Measurements from ENCODE around the gene ZNF697.
"Not testable (repeated sequence)": the region's sequence is repeated elsewhere in the genome, so short reads cannot be mapped to it uniquely, and the experiment has no call there.

The ZNF697 gene

DNA sequence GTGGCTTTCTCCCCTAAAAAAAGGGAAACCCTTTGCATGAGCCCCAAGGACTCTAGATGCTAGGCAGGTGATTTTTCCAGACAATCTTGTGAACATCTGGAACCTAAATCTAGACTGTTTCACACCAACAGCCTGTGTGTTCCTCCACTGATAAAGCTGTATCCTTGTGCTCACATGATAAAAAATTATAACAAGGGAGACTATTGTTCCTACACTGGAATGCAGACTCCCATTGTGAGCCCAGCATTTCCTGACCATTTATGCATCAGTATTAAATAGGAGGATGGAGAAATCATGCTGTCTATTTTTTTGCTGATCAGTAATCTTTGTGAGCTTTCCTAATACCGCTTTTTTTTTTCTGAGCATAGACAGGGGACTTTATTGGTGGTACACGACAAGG lies 52.5 kb downstream of the ZNF697 start:
- DNase-seq: no peak

DNA sequence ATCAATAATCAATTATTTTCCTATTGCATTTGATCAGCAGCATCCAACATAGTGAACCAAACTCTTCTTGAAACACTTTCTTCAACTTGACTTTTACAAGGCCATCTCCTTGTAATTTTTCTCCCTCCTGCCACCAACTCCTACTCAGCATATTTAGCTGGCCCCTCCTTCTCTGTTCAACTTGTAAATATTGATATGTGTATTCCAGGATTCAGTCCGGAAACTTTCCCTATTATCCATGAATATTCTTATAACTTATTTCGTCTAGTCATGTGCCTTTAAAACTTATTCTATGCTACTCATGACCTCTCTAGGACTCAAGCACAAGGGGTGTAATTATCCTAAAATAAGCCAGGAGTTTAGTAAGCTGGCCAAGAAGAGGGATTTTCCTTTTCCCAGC lies 52.9 kb downstream of the ZNF697 start:
- no peak for DNase-seq

DNA sequence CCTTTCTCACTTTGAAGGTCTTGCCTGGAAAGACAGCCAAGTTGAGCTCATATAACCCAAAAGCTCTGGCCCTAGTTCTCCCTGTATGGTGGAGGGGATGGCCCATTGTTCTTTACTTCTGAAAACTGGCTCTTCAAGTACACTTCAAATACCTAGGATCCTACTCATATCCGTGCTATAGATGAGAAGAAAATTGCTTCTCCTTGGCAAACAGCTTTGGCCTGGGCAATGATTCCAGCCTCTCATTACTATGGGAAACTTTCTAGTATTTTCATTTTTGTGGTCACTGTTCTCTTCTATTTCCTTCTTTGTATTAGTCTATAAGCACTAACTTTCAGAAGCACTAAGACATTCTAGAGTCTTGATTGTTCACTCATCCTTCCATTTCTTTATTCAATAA lies 53.7 kb downstream of the ZNF697 start:
- DNase-seq: no peak

DNA sequence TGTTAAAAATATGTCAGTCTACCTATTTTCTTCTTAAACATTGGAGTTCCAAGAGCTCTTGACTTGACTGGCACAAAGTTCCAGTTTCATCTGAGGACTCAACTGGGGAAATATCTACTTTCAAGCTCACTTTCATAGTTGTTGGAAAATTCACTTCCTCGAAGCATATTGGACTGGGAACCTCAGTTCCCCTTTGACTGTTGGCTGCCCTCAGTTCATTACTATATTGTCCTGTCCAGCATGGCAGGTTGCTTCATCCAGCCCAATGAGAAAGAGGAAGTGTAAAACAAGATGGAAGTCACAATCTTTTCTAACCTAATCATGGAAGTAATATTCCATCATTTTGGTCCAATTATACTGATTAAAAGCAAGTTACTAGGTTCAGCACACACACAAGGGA lies 54.3 kb downstream of the ZNF697 start:
- DNase-seq: no peak

DNA sequence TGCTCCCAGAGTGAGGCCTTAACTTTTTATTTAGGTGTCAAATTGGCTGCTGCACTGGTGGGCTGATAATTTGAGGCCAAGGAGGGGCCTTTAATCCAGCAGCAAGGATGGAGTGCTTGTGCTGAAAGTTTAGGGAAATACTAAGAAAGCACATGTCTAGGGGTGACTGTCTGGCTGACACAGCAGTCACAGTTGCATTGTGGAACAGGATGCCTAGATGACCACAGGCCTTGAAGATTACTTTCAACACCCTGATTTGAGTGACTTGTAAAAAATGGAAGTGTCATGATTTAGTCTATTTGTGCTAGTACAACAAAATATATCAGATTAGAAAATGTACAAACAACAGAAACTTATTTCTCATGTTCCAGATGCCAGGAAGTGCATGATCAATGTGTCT lies 57.7 kb downstream of the ZNF697 start:
- DNase-seq: no peak

DNA sequence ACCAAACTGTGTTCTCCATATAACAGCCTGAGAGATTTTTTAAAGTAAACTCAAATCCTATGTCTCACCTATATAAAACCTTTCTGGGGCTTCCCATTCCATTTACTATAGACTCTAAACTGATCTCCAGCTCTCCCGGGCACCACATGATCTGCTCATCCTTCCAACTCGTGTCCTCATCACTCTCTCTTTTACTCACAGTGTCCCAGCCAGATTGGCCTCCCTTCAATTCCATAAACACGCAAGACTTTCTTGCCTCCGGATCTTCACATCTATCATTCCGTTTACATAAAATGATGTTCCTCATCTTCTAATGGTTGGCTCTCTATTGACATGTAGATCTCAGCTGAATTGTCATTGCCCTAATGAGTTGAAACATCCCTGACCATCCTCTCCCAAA lies 59.4 kb downstream of the ZNF697 start:
- DNase-seq: no peak

DNA sequence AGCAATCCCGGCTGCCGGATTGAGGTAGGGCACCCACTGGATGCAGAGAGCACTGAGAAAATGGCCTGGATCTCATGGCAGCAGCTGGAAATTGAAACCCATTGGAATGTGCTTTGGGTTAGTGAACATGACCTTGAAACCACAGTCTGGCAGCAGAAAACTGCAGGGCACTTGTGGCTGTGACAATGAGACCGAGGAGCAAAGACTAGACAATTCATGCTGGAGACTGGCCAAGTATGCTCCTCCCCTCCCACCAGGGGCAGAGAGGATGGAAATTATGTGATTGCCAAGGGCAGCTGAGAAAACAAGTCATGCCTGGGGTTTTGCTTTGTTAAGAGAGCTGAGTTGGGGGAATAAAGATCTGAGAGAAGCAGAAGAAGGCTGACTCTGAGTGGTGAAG lies 60.7 kb downstream of the ZNF697 start:
- no peak for DNase-seq

DNA sequence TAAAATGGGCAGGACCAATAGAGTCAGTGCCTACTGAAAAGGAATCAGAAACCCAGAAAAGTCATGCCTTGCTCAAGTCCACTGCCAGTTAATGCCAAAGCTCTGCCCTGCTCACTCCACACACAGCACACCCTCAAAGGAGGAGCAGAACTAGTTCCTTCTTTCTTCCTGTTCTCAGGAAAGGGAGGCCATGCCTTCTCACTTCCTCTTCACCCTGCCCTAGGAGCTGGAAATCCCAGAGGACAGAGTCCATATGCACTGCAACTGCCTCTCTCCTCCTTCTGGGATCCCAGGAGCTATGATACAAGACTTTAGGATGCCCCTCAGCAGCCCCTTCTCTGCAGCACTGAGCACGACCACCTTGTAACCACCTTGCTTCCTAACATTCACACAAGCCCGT lies 62.3 kb downstream of the ZNF697 start:
- DNase-seq: not testable (repeated sequence)

DNA sequence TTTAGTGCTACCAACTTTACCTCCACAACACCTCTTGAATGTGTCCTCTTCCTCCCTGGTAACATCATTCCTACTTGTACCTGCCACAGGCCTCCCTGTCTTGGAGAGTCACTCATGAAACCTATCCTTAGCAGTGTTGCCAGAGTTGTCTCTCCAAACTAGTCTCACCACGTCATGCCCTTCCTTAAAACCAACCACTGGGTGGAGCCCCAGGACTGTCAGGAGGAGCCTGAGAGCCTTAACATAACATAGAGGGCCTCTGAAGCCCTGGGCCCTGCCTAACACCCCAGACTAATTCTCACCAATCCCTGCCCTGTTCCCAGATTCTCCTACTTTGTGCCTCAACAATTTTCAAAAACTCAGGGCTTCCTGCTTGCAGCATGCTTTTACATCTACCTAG lies 65.3 kb downstream of the ZNF697 start:
- DNase-seq: no peak

DNA sequence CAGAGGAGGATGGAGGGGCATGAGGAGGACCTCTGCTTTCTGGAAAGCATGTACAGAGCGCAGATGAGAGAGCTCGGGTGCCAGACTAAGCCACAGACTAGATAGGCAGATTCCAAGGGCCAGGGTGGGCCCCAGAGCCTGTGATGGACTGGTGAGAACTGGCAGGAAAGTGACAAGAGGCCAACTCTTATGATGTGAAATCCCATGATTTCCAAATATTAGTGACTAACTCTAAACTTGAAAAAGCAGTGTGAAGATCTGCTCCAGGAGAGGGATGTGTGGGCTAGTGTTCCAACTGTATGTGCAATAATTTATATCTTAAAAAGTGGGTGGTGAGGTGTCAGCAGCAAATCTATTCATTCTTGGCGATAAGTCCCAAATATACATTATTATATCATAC lies 67.0 kb downstream of the ZNF697 start:
- DNase-seq: not testable (repeated sequence)

DNA sequence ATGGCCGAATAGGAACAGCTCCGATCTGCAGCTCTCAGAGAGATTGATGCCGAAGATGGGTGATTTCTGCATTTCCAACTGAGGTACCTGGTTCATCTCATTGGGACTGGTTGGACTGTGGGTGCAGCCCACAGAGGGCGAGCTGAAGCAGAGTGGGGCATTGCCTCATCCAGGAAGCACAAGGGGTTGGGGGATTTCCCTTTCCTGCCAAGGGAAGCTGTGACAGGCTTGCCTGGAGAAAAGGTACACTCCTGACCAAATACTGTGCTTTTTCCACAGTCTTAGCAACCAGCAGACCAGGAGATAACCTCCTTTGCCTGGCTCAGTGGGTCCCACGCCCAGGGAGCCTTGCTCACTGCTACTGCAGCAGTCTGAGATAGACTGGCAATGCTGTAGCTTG lies 74.2 kb downstream of the ZNF697 start:
- DNase-seq: no peak

DNA sequence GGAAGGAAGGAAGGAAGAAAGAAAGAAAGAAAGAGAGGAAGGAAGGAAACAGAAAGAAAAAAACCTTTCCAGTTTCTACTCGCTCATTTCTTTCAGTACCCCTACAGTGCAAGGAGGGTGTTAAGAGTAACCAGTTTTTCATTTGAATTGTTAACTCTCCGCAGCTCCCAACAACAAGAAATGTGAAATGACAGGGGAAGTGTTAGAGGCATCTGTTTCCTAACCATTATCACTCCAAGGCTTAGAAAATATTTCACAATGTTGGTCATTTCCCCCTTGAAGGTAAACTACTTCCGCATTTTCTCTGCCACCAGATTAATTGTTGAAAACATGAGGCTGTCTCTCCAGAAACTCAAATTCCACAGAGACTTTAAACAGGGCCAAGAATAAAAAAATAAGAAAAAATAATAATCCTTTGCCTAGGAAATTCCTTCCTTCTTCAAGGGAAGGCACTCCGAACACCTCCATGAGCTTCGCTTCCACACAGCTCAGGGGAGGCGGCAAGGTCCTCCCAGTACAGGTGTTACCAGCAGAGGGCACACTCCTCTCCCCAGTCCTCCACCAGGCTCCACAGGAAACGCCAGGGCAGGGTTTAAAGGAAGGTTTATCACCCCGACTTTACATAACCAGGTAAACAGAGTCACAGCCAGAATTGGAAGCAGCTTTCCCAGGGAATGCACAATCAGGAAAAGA lies 78.0 kb downstream of the ZNF697 start:
- not testable (repeated sequence) for DNase-seq
